ENCODE data around the gene SLC22A17.

SLC22A17 gene

GRCh38 chr14:23324455-23324846 lies 28.2 kb downstream of the SLC22A17 start:
- Mint-ChIP-seq H3K27ac (no peak overlapping the region), H3K4me1 (ENCODE audit: low read depth) (peaks cover 45% of the 10 kb centered on the region), H3K9me3 (no peaks in the 10 kb centered on the region), H3K27me3 (no peaks in the 10 kb centered on the region), H3K36me3 (ENCODE audit: low read depth) (peaks cover 59% of the 10 kb centered on the region), H3K4me3 (no peak overlapping the region)
- intact Hi-C loops (cut with micrococcal nuclease): loop anchor here (5.0 to 10.0 kb wide), 2 partner anchors 60 to 243 kb away; partner anchors contain the start of gene AP1G2

GRCh38 chr14:23323838-23324454 lies 28.7 kb downstream of the SLC22A17 start:
- H3K27me3 Mint-ChIP-seq: no peaks in the 10 kb centered on the region
- H3K36me3 Mint-ChIP-seq (ENCODE audit: low read depth): peaks cover 64% of the 10 kb centered on the region
- H3K4me1 Mint-ChIP-seq (ENCODE audit: low read depth): peaks cover 46% of the 10 kb centered on the region
- no peaks in the 10 kb centered on the region for H3K9me3 Mint-ChIP-seq
- intact Hi-C loops (cut with micrococcal nuclease): loop anchor here (5.0 to 10.0 kb wide), 2 partner anchors 59 to 243 kb away; partner anchors contain the start of gene AP1G2
- H3K4me3 Mint-ChIP-seq: no peak overlapping the region
- H3K27ac Mint-ChIP-seq: no peak overlapping the region

- Mint-ChIP-seq H3K4me1 (ENCODE audit: low read depth) (peaks cover 46% of the 10 kb centered on the region), H3K27me3 (no peaks in the 10 kb centered on the region), H3K27ac (peak overlapping the region; percentile 97), H3K4me3 (peak overlapping the region; percentile 88), H3K9me3 (no peaks in the 10 kb centered on the region), H3K36me3 (ENCODE audit: low read depth) (peaks cover 70% of the 10 kb centered on the region)
- intact Hi-C loops (cut with micrococcal nuclease): loop anchor here (5.0 to 10.0 kb wide), 2 partner anchors 58 to 244 kb away; partner anchors contain the start of gene AP1G2
These were observed 29.8 kb downstream of the SLC22A17 start for GRCh38 chr14:23322568-23323517.

- no peaks in the 10 kb centered on the region for H3K27me3 Mint-ChIP-seq
- peak overlapping the region; percentile 97 for H3K27ac Mint-ChIP-seq
- intact Hi-C loops (cut with micrococcal nuclease): loop anchor here (1.0 to 10.0 kb wide), 5 partner anchors 21 to 245 kb away; partner anchors contain the start of genes AP1G2, HOMEZ and NGDN
- peak overlapping the region; percentile 88 for H3K4me3 Mint-ChIP-seq
- peaks cover 46% of the 10 kb centered on the region for H3K4me1 Mint-ChIP-seq (ENCODE audit: low read depth)
- peaks cover 77% of the 10 kb centered on the region for H3K36me3 Mint-ChIP-seq (ENCODE audit: low read depth)
- H3K9me3 Mint-ChIP-seq: no peaks in the 10 kb centered on the region
These were observed 30.8 kb downstream of the SLC22A17 start for GRCh38 chr14:23321572-23322547.

GRCh38 chr14:23320584-23321571 lies 31.8 kb downstream of the SLC22A17 start, which contains the start of gene PABPN1:
Gene PABPN1, plus strand, starts transcription at chr14:23321457. Its CDS starts 13 bp downstream, at chr14:23321470.
- no peaks in the 10 kb centered on the region for H3K9me3 Mint-ChIP-seq
- H3K4me1 Mint-ChIP-seq (ENCODE audit: low read depth): peaks cover 41% of the 10 kb centered on the region
- intact Hi-C loops (cut with micrococcal nuclease): loop anchor here (1.0 to 10.0 kb wide), 5 partner anchors 20 to 246 kb away; partner anchors contain the start of genes AP1G2, HOMEZ and NGDN
- peak within 1 kb of the TSS; percentile 97 for H3K27ac Mint-ChIP-seq
- peaks cover 77% of the 10 kb centered on the region for H3K36me3 Mint-ChIP-seq (ENCODE audit: low read depth)
- H3K4me3 Mint-ChIP-seq: peak within 1 kb of the TSS; percentile 88
- H3K27me3 Mint-ChIP-seq: no peaks in the 10 kb centered on the region

- peak overlapping the region; percentile 74 for H3K4me3 Mint-ChIP-seq
- no peaks in the 10 kb centered on the region for H3K27me3 Mint-ChIP-seq
- peaks cover 32% of the 10 kb centered on the region for H3K4me1 Mint-ChIP-seq (ENCODE audit: low read depth)
- intact Hi-C loops (cut with micrococcal nuclease): loop anchor here (5.0 to 10.0 kb wide), 2 partner anchors 55 to 247 kb away; partner anchors contain the start of gene AP1G2
- H3K27ac Mint-ChIP-seq: peak overlapping the region; percentile 97
- H3K9me3 Mint-ChIP-seq: no peaks in the 10 kb centered on the region
- H3K36me3 Mint-ChIP-seq (ENCODE audit: low read depth): peaks cover 72% of the 10 kb centered on the region
These were observed 32.7 kb downstream of the SLC22A17 start for GRCh38 chr14:23319746-23320583.

- intact Hi-C loops (cut with micrococcal nuclease): no loop called here
- Mint-ChIP-seq H3K27ac (no peak overlapping the region), H3K4me3 (no peak overlapping the region), H3K4me1 (ENCODE audit: low read depth) (peaks cover 15% of the 10 kb centered on the region), H3K36me3 (ENCODE audit: low read depth) (peaks cover 50% of the 10 kb centered on the region), H3K27me3 (no peaks in the 10 kb centered on the region), H3K9me3 (no peaks in the 10 kb centered on the region)
These were observed 36.4 kb downstream of the SLC22A17 start for GRCh38 chr14:23316300-23316699.

- no peaks in the 10 kb centered on the region for H3K9me3 Mint-ChIP-seq
- peaks cover 61% of the 10 kb centered on the region for H3K36me3 Mint-ChIP-seq (ENCODE audit: low read depth)
- no peak overlapping the region for H3K4me3 Mint-ChIP-seq
- no peaks in the 10 kb centered on the region for H3K27me3 Mint-ChIP-seq
- peaks cover 54% of the 10 kb centered on the region for H3K4me1 Mint-ChIP-seq (ENCODE audit: low read depth)
- intact Hi-C loops (cut with micrococcal nuclease): no loop called here
- H3K27ac Mint-ChIP-seq: peak overlapping the region; percentile 45
These were observed 42.1 kb downstream of the SLC22A17 start for GRCh38 chr14:23310546-23310945.

- Mint-ChIP-seq H3K4me1 (ENCODE audit: low read depth) (peaks cover 64% of the 10 kb centered on the region), H3K36me3 (ENCODE audit: low read depth) (peaks cover 59% of the 10 kb centered on the region), H3K4me3 (peak overlapping the region; percentile 15), H3K9me3 (no peaks in the 10 kb centered on the region), H3K27me3 (no peaks in the 10 kb centered on the region), H3K27ac (no peak overlapping the region)
- intact Hi-C loops (cut with micrococcal nuclease): no loop called here
These were observed 43.8 kb downstream of the SLC22A17 start for GRCh38 chr14:23308721-23309445.

- intact Hi-C loops (cut with micrococcal nuclease): no loop called here
- peaks cover 70% of the 10 kb centered on the region for H3K4me1 Mint-ChIP-seq (ENCODE audit: low read depth)
- H3K36me3 Mint-ChIP-seq (ENCODE audit: low read depth): peaks cover 59% of the 10 kb centered on the region
- H3K27ac Mint-ChIP-seq: peak overlapping the region; percentile 87
- H3K27me3 Mint-ChIP-seq: no peaks in the 10 kb centered on the region
- no peaks in the 10 kb centered on the region for H3K9me3 Mint-ChIP-seq
- H3K4me3 Mint-ChIP-seq: peak overlapping the region; percentile 88
These were observed 44.7 kb downstream of the SLC22A17 start for GRCh38 chr14:23307687-23308644.

All from dendritic cell treated with granulocyte-macrophage colony-stimulating factor and Interleukin-4, amounts not matched to agents 40 ng/mL and 50 ng/mL, for 4 days (primary cell).